ENCODE data around the gene MORC4. TPM values are rescaled to one million over a fixed set of nuclear protein-coding genes. Genes with fewer than 3 reads are reported as not detected.

MORC4 gene
- total and polyA plus RNA-seq, 8 donors = 1.3 to 33.8 (median 6.6) TPM

GRCh38 chrX:106905064-106905708 is 94.8 kb downstream of the MORC4 start:
- WGBS, 5 donors = 57 to 78% (median 68%) methylated on average over 5 of the region's 5 CpGs
- no peak for DNase-seq
- TF ChIP-seq EP300 (IDR thresholded peaks at IDR 0.05) = no peak
- no peak for TF ChIP-seq POLR2A (IDR thresholded peaks at IDR 0.05)
- TF ChIP-seq, protein P1, sequence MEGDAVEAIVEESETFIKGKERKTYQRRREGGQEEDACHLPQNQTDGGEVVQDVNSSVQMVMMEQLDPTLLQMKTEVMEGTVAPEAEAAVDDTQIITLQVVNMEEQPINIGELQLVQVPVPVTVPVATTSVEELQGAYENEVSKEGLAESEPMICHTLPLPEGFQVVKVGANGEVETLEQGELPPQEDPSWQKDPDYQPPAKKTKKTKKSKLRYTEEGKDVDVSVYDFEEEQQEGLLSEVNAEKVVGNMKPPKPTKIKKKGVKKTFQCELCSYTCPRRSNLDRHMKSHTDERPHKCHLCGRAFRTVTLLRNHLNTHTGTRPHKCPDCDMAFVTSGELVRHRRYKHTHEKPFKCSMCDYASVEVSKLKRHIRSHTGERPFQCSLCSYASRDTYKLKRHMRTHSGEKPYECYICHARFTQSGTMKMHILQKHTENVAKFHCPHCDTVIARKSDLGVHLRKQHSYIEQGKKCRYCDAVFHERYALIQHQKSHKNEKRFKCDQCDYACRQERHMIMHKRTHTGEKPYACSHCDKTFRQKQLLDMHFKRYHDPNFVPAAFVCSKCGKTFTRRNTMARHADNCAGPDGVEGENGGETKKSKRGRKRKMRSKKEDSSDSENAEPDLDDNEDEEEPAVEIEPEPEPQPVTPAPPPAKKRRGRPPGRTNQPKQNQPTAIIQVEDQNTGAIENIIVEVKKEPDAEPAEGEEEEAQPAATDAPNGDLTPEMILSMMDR (IDR thresholded peaks at IDR 0.05) = no peak
- no peak for TF ChIP-seq POLR2AphosphoS5 (IDR thresholded peaks at IDR 0.05)
- peaks cover 0 to 7% (median 0%) of the 10 kb centered on the region in 3 donors for H3K27me3 ChIP-seq
- H3K9me3 ChIP-seq = no peaks in the 10 kb centered on the region
- no peaks in the 10 kb centered on the region for H3K36me3 ChIP-seq
- intact Hi-C loops (cut with DNase I; ENCODE audit: low total_unique reads) = no loop called here
- H3K4me3 ChIP-seq = no peak overlapping the region
- H3K4me1 ChIP-seq = no peaks in the 10 kb centered on the region
- no peak overlapping the region for H3K27ac ChIP-seq

DNA sequence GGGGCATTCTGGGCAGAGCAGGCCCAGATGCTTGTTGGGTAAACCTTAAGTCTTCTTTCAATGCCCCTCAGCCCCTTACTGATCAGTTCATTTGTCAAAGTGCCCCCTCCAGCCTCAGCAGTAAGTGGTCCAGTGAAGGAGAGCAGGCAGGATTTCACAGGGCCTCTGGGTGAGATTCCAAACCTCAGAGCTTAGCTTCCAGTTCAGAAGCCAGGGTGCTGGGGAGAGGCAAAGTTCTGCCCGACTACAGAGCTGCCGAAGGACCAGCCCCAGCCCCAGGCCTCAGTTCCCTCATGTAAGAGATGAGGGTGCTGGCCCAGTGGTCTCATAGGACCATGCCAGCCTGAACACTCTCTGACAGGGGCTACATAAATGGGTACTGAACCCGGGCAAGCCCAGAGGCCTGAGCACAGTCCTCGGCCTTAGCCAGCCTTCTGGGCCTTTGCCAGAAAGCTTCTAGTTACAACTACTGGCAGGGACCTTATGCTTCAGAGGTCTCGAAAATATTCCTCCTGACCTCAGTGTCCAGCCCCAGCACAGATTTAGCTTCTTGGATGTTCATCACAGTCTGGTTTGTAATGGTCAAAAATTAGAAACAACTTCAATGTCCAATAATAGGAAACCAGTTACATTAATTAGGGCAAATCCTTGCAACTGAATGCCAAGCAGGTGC is 96.0 kb downstream of the MORC4 start:
- no peak for TF ChIP-seq POLR2A (IDR thresholded peaks at IDR 0.05)
- TF ChIP-seq, protein P1 (IDR thresholded peaks at IDR 0.05) = no peak
- no peak for TF ChIP-seq POLR2AphosphoS5 (IDR thresholded peaks at IDR 0.05)
- no peak for TF ChIP-seq EP300 (IDR thresholded peaks at IDR 0.05)
- Histone ChIP-seq H3K9me3 (no peaks in the 10 kb centered on the region), H3K4me3 (no peak overlapping the region), H3K4me1 (no peaks in the 10 kb centered on the region), H3K27me3 (peaks cover 0 to 7% (median 0%) of the 10 kb centered on the region in 3 donors), H3K27ac (no peak overlapping the region), H3K36me3 (no peaks in the 10 kb centered on the region)
- 50 to 86% (median 77%) methylated on average over 3 to 5 of the region's 5 CpGs for WGBS, 5 donors
- intact Hi-C loops (cut with DNase I; ENCODE audit: low total_unique reads) = no loop called here
- no peak for DNase-seq

GRCh38 chrX:106903291-106903824 is 96.7 kb downstream of the MORC4 start, which contains the start of gene RIPPLY1:
TSS of gene RIPPLY1 (minus strand) at chrX:106903341. CDS start at chrX:106903287, 54 bp downstream.
- Histone ChIP-seq H3K4me3 (no peak within 1 kb of the TSS), H3K4me1 (no peaks in the 10 kb centered on the region), H3K9me3 (no peaks in the 10 kb centered on the region), H3K27me3 (peaks cover 0 to 7% (median 0%) of the 10 kb centered on the region in 3 donors), H3K27ac (no peak within 1 kb of the TSS), H3K36me3 (no peaks in the 10 kb centered on the region)
- TF ChIP-seq EP300 (IDR thresholded peaks at IDR 0.05) = no peak
- DNase-seq = no peak
- 75 to 90% (median 88%) methylated on average over 1 of the region's 1 CpG for WGBS, 5 donors
- intact Hi-C loops (cut with DNase I; ENCODE audit: low total_unique reads) = no loop called here

- 62 to 96% (median 75%) methylated on average over 2 of the region's 2 CpGs for WGBS, 5 donors
Measured at GRCh38 chrX:106902684-106903083, 97.3 kb downstream of the MORC4 start.

More at GRCh38 chrX:106902684-106903083, 97.3 kb downstream of the MORC4 start:
- Histone ChIP-seq H3K27ac (no peak overlapping the region), H3K4me3 (no peak overlapping the region), H3K4me1 (no peaks in the 10 kb centered on the region), H3K36me3 (no peaks in the 10 kb centered on the region), H3K27me3 (peaks cover 0 to 7% (median 0%) of the 10 kb centered on the region in 3 donors), H3K9me3 (no peaks in the 10 kb centered on the region)
- DNase-seq = no peak
- intact Hi-C loops (cut with DNase I; ENCODE audit: low total_unique reads) = no loop called here
- TF ChIP-seq POLR2A (IDR thresholded peaks at IDR 0.05) (no peak), EP300 (IDR thresholded peaks at IDR 0.05) (no peak), POLR2AphosphoS5 (IDR thresholded peaks at IDR 0.05) (no peak)
- TF ChIP-seq, protein P1 (IDR thresholded peaks at IDR 0.05) = no peak
